CD14-positive monocyte (primary cell): ENCODE results near the gene FNDC3B. TPM values are rescaled to one million over a fixed set of nuclear protein-coding genes. Genes with fewer than 3 reads are reported as not detected.

ENCODE experiments used
- DNase-seq, 3 donors: peaks; one replicate each; pipeline ENCODE4 v3.0.0-alpha.2; 2011 to 2022
- H2AFZ ChIP-seq: 2 replicates; pipeline ENCODE4 v1.6.0; 2012; ENCODE audit warnings: mild to moderate bottlenecking, low read depth, low read length, inconsistent platforms; ENCODE audit not compliant: insufficient read depth, poor library complexity, severe bottlenecking
- H3K27ac ChIP-seq, 2 donors: 1 replicate in 1 of 2; 2 replicates in 1 of 2; pipeline ENCODE4 v1.5.1; 2012 to 2013; ENCODE audit warnings: low read length in 2 of 2, control low read depth in 1 of 2, inconsistent platforms in 1 of 2, low read depth in 1 of 2, mild to moderate bottlenecking in 1 of 2
- H3K27me3 ChIP-seq, 2 donors: one replicate each; pipeline versions ENCODE4 v1.6.0 to v1.6.1; 2011 to 2013; ENCODE audit warnings: low read length in 2 of 2; ENCODE audit not compliant: control insufficient read depth in 2 of 2, insufficient read depth in 2 of 2
- H3K36me3 ChIP-seq, 2 donors: replicated peaks in 1 of 2; 1 replicate in 1 of 2; 2 replicates in 1 of 2; pipeline versions ENCODE4 v1.5.1 to v1.6.1; 2012 to 2013; ENCODE audit warnings: low read length in 2 of 2, control low read depth in 1 of 2, inconsistent platforms in 1 of 2, mild to moderate bottlenecking in 1 of 2; ENCODE audit not compliant: insufficient read depth in 2 of 2, control insufficient read depth in 1 of 2
- H3K4me1 ChIP-seq, 2 donors: 1 replicate in 1 of 2; 2 replicates in 1 of 2; pipeline versions ENCODE4 v1.5.1 to v1.6.1; 2012 to 2013; ENCODE audit warnings: low read length in 2 of 2, control low read depth in 1 of 2, inconsistent platforms in 1 of 2, mild to moderate bottlenecking in 1 of 2, moderate library complexity in 1 of 2; ENCODE audit not compliant: insufficient read depth in 2 of 2, control insufficient read depth in 1 of 2
- H3K4me2 ChIP-seq: replicated peaks from 2 replicates; pipeline ENCODE3; 2012; ENCODE audit warnings: low read length, moderate library complexity, mild to moderate bottlenecking; ENCODE audit not compliant: poor library complexity, severe bottlenecking; ENCODE audit errors: extremely low read depth
- H3K4me3 ChIP-seq, 3 experiments: fragments of 200-600 bp in 1 of 3; sonication (generic) in 1 of 3; replicated peaks in 1 of 3; 1 replicate in 2 of 3; 2 replicates in 1 of 3; pipeline ENCODE4 v1.5.1; 2011 to 2013; ENCODE audit warnings: low read length in 3 of 3, mild to moderate bottlenecking in 3 of 3, control low read depth in 2 of 3, low read depth in 2 of 3, inconsistent platforms in 1 of 3, moderate library complexity in 1 of 3
- H3K79me2 ChIP-seq: 2 replicates; pipeline ENCODE4 v1.6.0; 2012; ENCODE audit warnings: mild to moderate bottlenecking, control low read depth, inconsistent platforms, low read length, moderate library complexity; ENCODE audit not compliant: insufficient read depth
- H3K9ac ChIP-seq: 2 replicates; pipeline ENCODE4 v1.6.0; 2017; ENCODE audit warnings: low read length, mild to moderate bottlenecking; ENCODE audit not compliant: insufficient read depth, poor library complexity, severe bottlenecking
- H3K9me3 ChIP-seq, 2 donors: replicated peaks in 1 of 2; 1 replicate in 1 of 2; 2 replicates in 1 of 2; pipeline versions ENCODE4 v1.5.1 to v1.6.1; 2012 to 2013; ENCODE audit warnings: low read length in 2 of 2, control low read depth in 1 of 2; ENCODE audit not compliant: control insufficient read depth in 1 of 2, insufficient read depth in 1 of 2
- H4K20me1 ChIP-seq: 2 replicates; pipeline ENCODE4 v1.6.0; 2012; ENCODE audit warnings: mild to moderate bottlenecking, low read length, control low read depth, moderate library complexity; ENCODE audit not compliant: insufficient read depth
- H3K27ac Mint-ChIP-seq, 7 donors: one replicate each; pipeline ENCODE4 v1.8.0; 2020; ENCODE audit warnings: mild to moderate bottlenecking in 7 of 7, mixed read lengths in 7 of 7, moderate library complexity in 6 of 7, inconsistent platforms in 2 of 7
- H3K27me3 Mint-ChIP-seq, 3 donors: one replicate each; pipeline ENCODE4 v1.8.0; 2021 to 2022; ENCODE audit warnings: low read depth in 3 of 3, mild to moderate bottlenecking in 3 of 3, mixed read lengths in 3 of 3, moderate library complexity in 3 of 3, inconsistent platforms in 1 of 3
- H3K36me3 Mint-ChIP-seq, 2 donors: one replicate each; pipeline ENCODE4 v1.8.0; 2020; ENCODE audit warnings: mixed read lengths in 2 of 2, inconsistent platforms in 1 of 2, mild to moderate bottlenecking in 1 of 2
- H3K4me1 Mint-ChIP-seq: one replicate; pipeline ENCODE4 v1.8.0; 2020; ENCODE audit warnings: mild to moderate bottlenecking, mixed read lengths
- H3K4me3 Mint-ChIP-seq, 2 donors: one replicate each; pipeline ENCODE4 v1.8.0; 2020; ENCODE audit warnings: mild to moderate bottlenecking in 2 of 2, mixed read lengths in 2 of 2, moderate library complexity in 1 of 2
- H3K9me3 Mint-ChIP-seq, 7 donors: one replicate each; pipeline ENCODE4 v1.8.0; 2020 to 2022; ENCODE audit warnings: mixed read lengths in 7 of 7, mild to moderate bottlenecking in 6 of 7, moderate library complexity in 6 of 7, inconsistent platforms in 2 of 7
- CTCF ChIP-seq: fragments of 200-600 bp; IDR thresholded peaks from one replicate; pipeline ENCODE4 v1.8.0; 2022; ENCODE audit warnings: antibody characterized with exemption, mild to moderate bottlenecking
- WGBS: methylation state at CpG from one replicate; pipeline ENCODE4 v1.1.5; 2013; ENCODE audit warnings: missing lambda C conversion rate; ENCODE audit not compliant: insufficient coverage; 5-methylcytosine and 5-hydroxymethylcytosine counted together
- intact Hi-C, 2 donors: fragments of 100-400 bp; cut with micrococcal nuclease; formaldehyde crosslinking; loops; one replicate each; pipeline versions ENCODE4 v1.15.0 to v1.15.1; 2023
- polyA plus RNA-seq, 3 donors: library from polyadenylated mRNA; depleted of rRNA in 1 of 3; unstranded in 2 of 3; stranded (reverse) in 1 of 3; fragments of 300-500 nt in 2 of 3; fragments of >200 nt in 1 of 3; fragmentation: Illumina TruSeq in 2 of 3; gene quantifications; 1 replicate in 2 of 3; 2 replicates in 1 of 3; pipeline ENCODE4 v1.2.3, GENCODE V29; 2012 to 2021

FNDC3B gene
- polyA plus RNA-seq, 3 donors = 19.6 to 36.1 (median 25.7) TPM

GRCh38 chr3:172226831-172227230, 187.5 kb downstream of the FNDC3B start:
- H3K9me3 Mint-ChIP-seq = no peaks in the 10 kb centered on the region
- H3K27me3 Mint-ChIP-seq = no peaks in the 10 kb centered on the region
- Histone ChIP-seq H3K9ac (no peak overlapping the region), H3K4me3 (no peak overlapping the region), H3K79me2 (peaks cover 99% of the 10 kb centered on the region), H3K4me1 (no peaks in the 10 kb centered on the region), H3K27ac (peak overlapping the region in 1 of 2 donors; percentile 2), H3K4me2 (no peak overlapping the region), H3K36me3 (peaks cover 24 to 61% of the 10 kb centered on the region in 2 donors), H3K27me3 (no peaks in the 10 kb centered on the region), H4K20me1 (peaks cover 80% of the 10 kb centered on the region), H3K9me3 (no peaks in the 10 kb centered on the region), H2AFZ (no peak overlapping the region)
- H3K4me1 Mint-ChIP-seq = peaks cover 6% of the 10 kb centered on the region
- no peak for DNase-seq
- intact Hi-C loops = no loop called here
- H3K36me3 Mint-ChIP-seq = peaks cover 47 to 61% of the 10 kb centered on the region in 2 donors
- 87% methylated on average over 3 of the region's 5 CpGs for WGBS
- no peak for TF ChIP-seq CTCF
- H3K27ac Mint-ChIP-seq = peak overlapping the region in 3 of 7 donors; percentile 13 to 60 (median 52)
- H3K4me3 Mint-ChIP-seq = no peak overlapping the region

- no CpG with 5 or more reads among the region's 3 CpGs for WGBS
- H3K27me3 Mint-ChIP-seq = no peaks in the 10 kb centered on the region
- no peak overlapping the region for H3K9ac ChIP-seq
- H3K4me3 ChIP-seq = no peak overlapping the region
- H3K36me3 Mint-ChIP-seq = peaks cover 50 to 64% of the 10 kb centered on the region in 2 donors
- peak overlapping the region in 1 of 7 donors; percentile 38 for H3K27ac Mint-ChIP-seq
- H4K20me1 ChIP-seq = peaks cover 80% of the 10 kb centered on the region
- H3K9me3 Mint-ChIP-seq = no peaks in the 10 kb centered on the region
- H3K27ac ChIP-seq = peak overlapping the region in 1 of 2 donors; percentile 2
- H3K27me3 ChIP-seq = no peaks in the 10 kb centered on the region
- H2AFZ ChIP-seq = no peak overlapping the region
- no peak overlapping the region for H3K4me3 Mint-ChIP-seq
- no peaks in the 10 kb centered on the region for H3K9me3 ChIP-seq
- no peaks in the 10 kb centered on the region for H3K4me1 ChIP-seq
- peaks cover 99% of the 10 kb centered on the region for H3K79me2 ChIP-seq
- intact Hi-C loops = no loop called here
- H3K4me1 Mint-ChIP-seq = peaks cover 8% of the 10 kb centered on the region
- H3K4me2 ChIP-seq = no peak overlapping the region
- DNase-seq = no peak
- peaks cover 24 to 61% of the 10 kb centered on the region in 2 donors for H3K36me3 ChIP-seq
- no peak for TF ChIP-seq CTCF
These were observed 188.1 kb downstream of the FNDC3B start for GRCh38 chr3:172227340-172228035.
